Esophagus squamous epithelium (tissue), 5 donors: ENCODE measurements around the gene SPIB. TPM values are rescaled to one million over a fixed set of nuclear protein-coding genes. Genes with fewer than 3 reads are reported as not detected.

Experiments
- DNase-seq: peaks from one replicate; lab custom pipeline; 2025; lab: John Stamatoyannopoulos, UW
- H3K27ac ChIP-seq, 4 donors: fragments of 200-600 bp; sonication (generic); one replicate each; pipeline ENCODE4 v1.5.1; 2016 to 2019; ENCODE audit warnings: mild to moderate bottlenecking in 1 of 4
- H3K27me3 ChIP-seq, 4 donors: fragments of 200-600 bp; sonication (generic); 1 replicate in 3 of 4; 2 replicates in 1 of 4; pipeline versions ENCODE4 v1.5.1 to v1.6.0; 2017 to 2021; ENCODE audit warnings: antibody characterized with exemption in 1 of 4
- H3K36me3 ChIP-seq, 3 donors: fragments of 200-600 bp; sonication (generic); one replicate each; pipeline ENCODE4 v1.5.1; 2016 to 2019
- H3K4me1 ChIP-seq, 3 donors: fragments of 200-600 bp; sonication (generic); one replicate each; pipeline ENCODE4 v1.5.1; 2017 to 2019
- H3K4me3 ChIP-seq, 4 donors: fragments of 200-600 bp; sonication (generic); 1 replicate in 3 of 4; 2 replicates in 1 of 4; pipeline ENCODE4 v1.5.1; 2016 to 2019; ENCODE audit warnings: mild to moderate bottlenecking in 2 of 4, moderate library complexity in 1 of 4
- H3K9me3 ChIP-seq, 3 donors: fragments of 200-600 bp; sonication (generic); one replicate each; pipeline ENCODE4 v1.5.1; 2016 to 2019
- POLR2A ChIP-seq, 4 donors: fragments of 450-650 bp; IDR thresholded peaks; one replicate each; pipeline ENCODE4 v1.6.1; 2017; ENCODE audit warnings: antibody characterized with exemption in 4 of 4, mild to moderate bottlenecking in 4 of 4, moderate library complexity in 3 of 4
- WGBS, 2 donors: methylation state at CpG; one replicate each; pipeline ENCODE4 v1.1.5; 2018; 5-methylcytosine and 5-hydroxymethylcytosine counted together
- intact Hi-C: fragments of 100-400 bp; cut with DNase I; formaldehyde crosslinking; loops from one replicate; pipeline ENCODE4 v1.15.0; 2022
- total RNA-seq, 4 donors: library from RNA; depleted of rRNA; stranded (reverse); fragments of >200 nt; gene quantifications; one replicate each; pipeline ENCODE4 v1.1.0, GENCODE V29; 2016
- TF ChIP-seq, protein P1 (sequence below), 6 experiments: fragments of 450-650 bp in 4 of 6; fragments of 200-600 bp in 2 of 6; sonication (generic) in 2 of 6; IDR thresholded peaks; one replicate each; pipeline ENCODE4 v1.5.1; 2016 to 2019; ENCODE audit warnings: antibody characterized with exemption in 6 of 6, mild to moderate bottlenecking in 4 of 6, moderate library complexity in 4 of 6
- donor health status: DM: yes; HTN: yes; CAD: no.

The SPIB gene
- total RNA-seq, 4 donors from 2014 or later: 0.32 TPM; not detected in 3

DNA sequence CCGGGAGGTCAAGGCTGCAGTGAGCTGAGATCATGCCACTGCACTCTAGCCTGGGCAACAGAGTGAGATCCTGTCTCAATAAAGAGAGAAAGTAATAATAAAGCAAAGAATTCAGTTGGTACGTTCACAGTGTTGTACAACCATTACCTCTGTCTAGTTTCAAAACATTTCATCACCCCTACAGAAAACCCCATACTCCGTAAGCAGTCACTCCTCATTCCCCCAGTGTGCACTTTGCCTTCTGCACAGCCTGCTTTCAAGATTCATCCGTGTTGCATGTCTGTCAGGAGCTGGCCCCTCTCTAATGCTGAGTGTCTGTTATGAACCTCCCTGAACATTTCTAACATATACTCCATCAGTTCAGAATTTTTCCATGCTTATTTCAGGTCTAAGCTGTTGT, 25.1 kb upstream of the SPIB start:
- 94% methylated on average over 4 of the region's 4 CpGs for WGBS, 2 donors
- peaks cover 0 to 33% (median 0%) of the 10 kb centered on the region in 3 donors for H3K36me3 ChIP-seq
- no peaks in the 10 kb centered on the region for H3K27me3 ChIP-seq
- DNase-seq: no peak
- no peaks in the 10 kb centered on the region for H3K4me1 ChIP-seq
- H3K9me3 ChIP-seq: no peaks in the 10 kb centered on the region
- intact Hi-C loops: no loop called here
- no peak overlapping the region for H3K4me3 ChIP-seq
- H3K27ac ChIP-seq: no peak overlapping the region
- TF ChIP-seq, protein P1, sequence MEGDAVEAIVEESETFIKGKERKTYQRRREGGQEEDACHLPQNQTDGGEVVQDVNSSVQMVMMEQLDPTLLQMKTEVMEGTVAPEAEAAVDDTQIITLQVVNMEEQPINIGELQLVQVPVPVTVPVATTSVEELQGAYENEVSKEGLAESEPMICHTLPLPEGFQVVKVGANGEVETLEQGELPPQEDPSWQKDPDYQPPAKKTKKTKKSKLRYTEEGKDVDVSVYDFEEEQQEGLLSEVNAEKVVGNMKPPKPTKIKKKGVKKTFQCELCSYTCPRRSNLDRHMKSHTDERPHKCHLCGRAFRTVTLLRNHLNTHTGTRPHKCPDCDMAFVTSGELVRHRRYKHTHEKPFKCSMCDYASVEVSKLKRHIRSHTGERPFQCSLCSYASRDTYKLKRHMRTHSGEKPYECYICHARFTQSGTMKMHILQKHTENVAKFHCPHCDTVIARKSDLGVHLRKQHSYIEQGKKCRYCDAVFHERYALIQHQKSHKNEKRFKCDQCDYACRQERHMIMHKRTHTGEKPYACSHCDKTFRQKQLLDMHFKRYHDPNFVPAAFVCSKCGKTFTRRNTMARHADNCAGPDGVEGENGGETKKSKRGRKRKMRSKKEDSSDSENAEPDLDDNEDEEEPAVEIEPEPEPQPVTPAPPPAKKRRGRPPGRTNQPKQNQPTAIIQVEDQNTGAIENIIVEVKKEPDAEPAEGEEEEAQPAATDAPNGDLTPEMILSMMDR (IDR thresholded peaks at IDR 0.05): no peak
- no peak for TF ChIP-seq POLR2A (IDR thresholded peaks at IDR 0.05)

DNA sequence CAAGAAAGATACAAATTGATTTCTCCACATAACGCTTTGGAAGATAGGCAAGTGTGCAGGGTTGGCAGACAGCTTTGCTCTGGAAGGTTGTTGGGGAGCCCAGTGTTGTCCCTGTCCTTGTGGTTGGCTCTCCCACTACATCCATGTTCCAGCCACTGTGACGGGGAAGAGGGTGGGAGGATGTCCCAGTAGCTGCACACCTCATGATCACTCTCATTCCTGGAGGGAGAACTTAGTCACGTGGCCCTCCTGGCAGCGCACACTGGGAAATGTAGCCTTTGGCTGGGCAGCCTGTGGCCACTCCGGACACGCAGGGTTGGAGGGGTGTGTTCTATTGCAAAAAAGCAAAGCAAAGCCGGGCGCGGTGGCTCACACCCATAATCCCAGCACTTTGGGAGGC, 24.7 kb upstream of the SPIB start:
- Histone ChIP-seq H3K27me3 (no peaks in the 10 kb centered on the region), H3K27ac (no peak overlapping the region), H3K36me3 (peaks cover 0 to 38% (median 0%) of the 10 kb centered on the region in 3 donors), H3K4me1 (no peaks in the 10 kb centered on the region), H3K4me3 (no peak overlapping the region), H3K9me3 (no peaks in the 10 kb centered on the region)
- 84 to 86% methylated on average over 4 to 8 of the region's 9 CpGs for WGBS, 2 donors
- no peak for TF ChIP-seq POLR2A (IDR thresholded peaks at IDR 0.05)
- TF ChIP-seq, protein P1 (IDR thresholded peaks at IDR 0.05): no peak
- no peak for DNase-seq
- intact Hi-C loops: no loop called here

DNA sequence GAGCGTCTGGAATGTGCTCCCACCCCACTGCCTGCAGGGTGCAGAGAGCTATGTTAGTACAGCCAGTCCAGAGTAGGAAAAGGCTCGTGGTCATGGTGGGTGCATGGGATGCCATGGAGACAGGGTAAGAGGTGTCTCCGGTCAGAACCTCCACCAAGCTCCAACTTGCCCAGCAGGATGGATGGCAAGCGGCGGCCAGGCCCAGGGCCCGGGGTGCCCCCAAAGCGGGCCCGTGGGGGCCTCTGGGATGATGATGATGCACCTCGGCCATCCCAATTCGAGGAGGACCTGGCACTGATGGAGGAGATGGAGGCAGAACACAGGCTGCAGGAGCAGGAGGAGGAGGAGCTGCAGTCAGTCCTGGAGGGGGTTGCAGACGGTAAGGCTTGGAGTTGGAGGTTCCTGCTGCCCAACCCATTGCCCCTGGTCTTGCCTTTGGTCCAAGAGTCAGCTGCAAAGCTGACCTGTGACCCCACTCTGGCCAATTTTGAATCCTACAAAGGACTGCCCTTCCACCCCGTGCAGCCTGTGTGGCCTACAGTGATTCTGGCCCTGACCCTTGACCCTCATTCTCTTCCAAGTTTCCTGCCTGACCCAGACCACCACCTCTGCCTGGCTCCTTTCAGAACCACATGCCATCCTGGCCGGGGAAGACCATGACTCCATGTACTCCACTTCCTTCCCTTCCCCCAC, 19.9 kb upstream of the SPIB start:
- Histone ChIP-seq H3K27me3 (no peaks in the 10 kb centered on the region), H3K36me3 (peaks cover 4 to 44% (median 18%) of the 10 kb centered on the region in 3 donors), H3K27ac (no peak overlapping the region), H3K4me1 (no peaks in the 10 kb centered on the region), H3K9me3 (no peaks in the 10 kb centered on the region), H3K4me3 (no peak overlapping the region)
- intact Hi-C loops: no loop called here
- TF ChIP-seq POLR2A (IDR thresholded peaks at IDR 0.05): no peak
- TF ChIP-seq, protein P1 (IDR thresholded peaks at IDR 0.05): no peak
- no peak for DNase-seq
- WGBS, 2 donors: 85 to 89% methylated on average over 7 to 13 of the region's 13 CpGs

DNA sequence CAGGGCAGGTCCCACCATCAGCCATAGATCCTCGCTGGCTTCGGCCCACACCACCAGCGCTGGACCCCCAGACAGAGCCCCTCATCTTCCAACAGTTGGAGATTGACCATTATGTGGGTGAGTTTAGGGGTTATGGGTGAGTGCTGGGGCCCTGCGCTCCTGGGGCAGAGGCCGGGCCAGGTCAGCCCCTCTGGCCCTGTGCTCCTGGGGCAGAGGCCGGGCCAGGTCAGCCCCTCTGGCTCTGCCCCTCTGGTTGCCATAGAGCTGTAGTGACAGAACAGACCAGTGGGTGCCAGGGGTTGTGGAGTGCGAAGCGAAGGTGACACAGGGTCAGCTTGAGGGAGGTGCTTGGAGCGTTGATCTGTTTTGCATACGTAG, 19.4 kb upstream of the SPIB start:
- DNase-seq: no peak
- Histone ChIP-seq H3K4me3 (no peak overlapping the region), H3K36me3 (peaks cover 4 to 44% (median 18%) of the 10 kb centered on the region in 3 donors), H3K4me1 (no peaks in the 10 kb centered on the region), H3K27me3 (no peaks in the 10 kb centered on the region), H3K27ac (no peak overlapping the region), H3K9me3 (no peaks in the 10 kb centered on the region)
- WGBS, 2 donors: 97 to 100% methylated on average over 2 to 9 of the region's 10 CpGs
- intact Hi-C loops: no loop called here
- no peak for TF ChIP-seq POLR2A (IDR thresholded peaks at IDR 0.05)
- TF ChIP-seq, protein P1 (IDR thresholded peaks at IDR 0.05): no peak

DNA sequence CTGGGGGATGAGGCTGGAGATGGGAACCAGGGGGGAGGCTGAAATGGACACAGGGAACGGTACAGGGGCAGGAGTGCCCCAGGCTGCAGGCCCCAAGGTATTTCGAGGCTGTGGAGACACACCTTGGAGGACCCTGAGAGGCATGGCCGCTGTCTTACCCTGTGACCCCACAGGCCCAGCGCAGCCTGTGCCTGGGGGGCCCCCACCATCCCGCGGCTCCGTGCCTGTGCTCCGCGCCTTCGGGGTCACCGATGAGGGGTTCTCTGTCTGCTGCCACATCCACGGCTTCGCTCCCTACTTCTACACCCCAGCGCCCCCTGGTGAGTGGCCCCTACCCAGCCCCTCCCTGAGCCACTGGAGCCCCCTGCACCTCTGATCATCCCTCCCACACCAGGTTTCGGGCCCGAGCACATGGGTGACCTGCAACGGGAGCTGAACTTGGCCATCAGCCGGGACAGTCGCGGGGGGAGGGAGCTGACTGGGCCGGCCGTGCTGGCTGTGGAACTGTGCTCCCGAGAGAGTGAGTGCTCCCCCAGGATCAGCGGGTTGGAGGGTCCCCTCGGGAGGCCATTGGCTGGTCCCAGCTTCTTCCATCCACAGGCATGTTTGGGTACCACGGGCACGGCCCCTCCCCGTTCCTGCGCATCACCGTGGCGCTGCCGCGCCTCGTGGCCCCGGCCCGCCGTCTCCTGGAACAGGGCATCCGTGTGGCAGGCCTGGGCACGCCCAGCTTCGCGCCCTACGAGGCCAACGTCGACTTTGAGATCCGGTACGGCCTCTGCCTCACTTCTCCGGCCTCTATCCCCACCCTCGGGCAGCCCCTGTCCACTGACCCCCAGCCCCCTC, 16.9 kb upstream of the SPIB start:
- TF ChIP-seq POLR2A (IDR thresholded peaks at IDR 0.05): no peak
- TF ChIP-seq, protein P1 (IDR thresholded peaks at IDR 0.05): no peak
- 88 to 92% methylated on average over 19 to 22 of the region's 48 CpGs for WGBS, 2 donors
- H3K27ac ChIP-seq: no peak overlapping the region

More for the DNA sequence above, 16.9 kb upstream of the SPIB start:
- no peak overlapping the region for H3K4me3 ChIP-seq
- no peak for DNase-seq
- no peaks in the 10 kb centered on the region for H3K9me3 ChIP-seq
- H3K36me3 ChIP-seq: peaks cover 9 to 56% (median 18%) of the 10 kb centered on the region in 3 donors
- intact Hi-C loops: no loop called here
- H3K27me3 ChIP-seq: no peaks in the 10 kb centered on the region
- no peaks in the 10 kb centered on the region for H3K4me1 ChIP-seq
